ENCODE results near the gene SCTR. TPM values are rescaled to one million over a fixed set of nuclear protein-coding genes. Genes with fewer than 3 reads are reported as not detected.
A peak's percentile ranks its signal among the peaks of the same experiment; 100 is the strongest.
"Not testable (repeated sequence)": the region's sequence is repeated elsewhere in the genome, so short reads cannot be mapped to it uniquely, and the experiment has no call there.

Gene SCTR
- total and polyA plus RNA-seq, 10 donors: 0.39 to 0.54 (median 0.47) TPM; not detected in 6

DNA sequence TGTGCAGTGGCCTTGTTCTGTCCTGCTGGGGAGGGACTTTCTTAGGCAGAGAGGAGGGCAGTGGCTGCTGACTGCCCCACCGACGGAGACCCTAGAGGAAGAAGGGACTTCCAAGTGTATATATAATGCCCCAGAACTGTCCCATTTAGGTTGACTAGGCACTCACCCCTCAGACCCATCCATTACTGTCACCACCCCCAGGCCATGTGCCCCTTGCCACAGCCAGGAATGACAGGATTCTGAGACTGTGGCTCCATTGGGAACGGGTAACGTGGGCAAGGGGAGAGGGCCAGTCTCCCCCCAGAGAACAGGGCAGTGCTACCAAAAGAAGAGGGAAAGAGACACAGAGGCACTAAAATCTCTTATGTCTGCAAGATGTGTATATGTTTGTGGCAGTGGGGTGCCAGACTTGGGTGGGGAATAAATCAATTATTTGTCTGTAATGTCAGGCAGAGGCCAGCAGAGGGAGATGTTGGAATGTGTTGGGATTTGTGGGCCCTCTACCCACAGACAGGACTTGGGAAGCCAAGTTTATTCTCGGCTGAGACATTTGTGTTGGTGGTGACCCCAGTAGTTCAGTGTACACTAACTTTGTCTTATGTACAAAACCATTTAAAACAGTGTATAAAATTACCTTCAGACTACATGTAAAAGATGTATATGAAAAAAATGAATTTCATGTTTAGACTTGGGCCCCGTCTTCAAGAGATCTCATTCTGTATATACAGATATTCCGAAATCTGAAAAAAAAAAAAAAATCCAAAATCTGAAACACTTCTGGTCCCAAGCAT, 116.7 kb downstream of the SCTR start:
- no peaks in the 10 kb centered on the region for H3K27me3 ChIP-seq (replicated peaks in 1 of 7)
- DNase-seq: no peak
- H3K4me1 ChIP-seq: peaks cover 0 to 4% (median 0%) of the 10 kb centered on the region in 6 donors
- TF ChIP-seq POLR2AphosphoS5 (IDR thresholded peaks at IDR 0.05) (no peak), POLR2A (IDR thresholded peaks at IDR 0.05) (no peak)
- TF ChIP-seq, protein P1, sequence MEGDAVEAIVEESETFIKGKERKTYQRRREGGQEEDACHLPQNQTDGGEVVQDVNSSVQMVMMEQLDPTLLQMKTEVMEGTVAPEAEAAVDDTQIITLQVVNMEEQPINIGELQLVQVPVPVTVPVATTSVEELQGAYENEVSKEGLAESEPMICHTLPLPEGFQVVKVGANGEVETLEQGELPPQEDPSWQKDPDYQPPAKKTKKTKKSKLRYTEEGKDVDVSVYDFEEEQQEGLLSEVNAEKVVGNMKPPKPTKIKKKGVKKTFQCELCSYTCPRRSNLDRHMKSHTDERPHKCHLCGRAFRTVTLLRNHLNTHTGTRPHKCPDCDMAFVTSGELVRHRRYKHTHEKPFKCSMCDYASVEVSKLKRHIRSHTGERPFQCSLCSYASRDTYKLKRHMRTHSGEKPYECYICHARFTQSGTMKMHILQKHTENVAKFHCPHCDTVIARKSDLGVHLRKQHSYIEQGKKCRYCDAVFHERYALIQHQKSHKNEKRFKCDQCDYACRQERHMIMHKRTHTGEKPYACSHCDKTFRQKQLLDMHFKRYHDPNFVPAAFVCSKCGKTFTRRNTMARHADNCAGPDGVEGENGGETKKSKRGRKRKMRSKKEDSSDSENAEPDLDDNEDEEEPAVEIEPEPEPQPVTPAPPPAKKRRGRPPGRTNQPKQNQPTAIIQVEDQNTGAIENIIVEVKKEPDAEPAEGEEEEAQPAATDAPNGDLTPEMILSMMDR (IDR thresholded peaks at IDR 0.05 in 8 of 11, conservative IDR thresholded peaks at IDR 0.05 in 3 of 11): peak; percentile 42 to 86 (median 67)
- no peaks in the 10 kb centered on the region for H3K36me3 ChIP-seq
- no peak overlapping the region for H3K4me3 ChIP-seq
- intact Hi-C loops (cut with DNase I; ENCODE audit: low total_unique reads): loop anchor here (2.0 to 5.0 kb wide), 2 partner anchors 69 to 255 kb away; no protein-coding TSS in a partner anchor
- no peaks in the 10 kb centered on the region for H3K9me3 ChIP-seq
- H3K27ac ChIP-seq: peak overlapping the region in 1 of 8 donors; percentile 2
- 72 to 81% (median 79%) methylated on average over 7 of the region's 7 CpGs for WGBS, 5 donors

DNA sequence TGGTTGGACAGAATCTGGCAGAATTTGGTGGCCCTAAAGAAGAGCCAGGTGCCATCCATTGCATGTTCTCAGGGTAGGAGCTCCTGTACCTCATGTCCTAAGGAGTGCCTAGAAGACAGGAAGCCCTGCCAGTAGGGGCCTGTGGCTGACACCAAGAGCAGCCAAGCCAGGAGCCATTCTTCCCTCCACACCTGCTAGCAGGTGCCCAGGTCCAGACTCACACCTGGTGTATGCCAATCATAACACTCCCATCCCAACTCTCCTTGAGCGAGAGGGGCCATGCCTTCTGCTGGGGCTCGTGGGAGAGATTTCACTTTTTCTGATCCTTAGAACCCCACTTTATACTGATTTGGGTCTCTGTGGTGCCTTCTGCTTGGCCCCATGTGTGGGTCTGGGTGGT, 119.1 kb downstream of the SCTR start:
- Histone ChIP-seq H3K4me3 (no peak overlapping the region), H3K36me3 (no peaks in the 10 kb centered on the region), H3K9me3 (no peaks in the 10 kb centered on the region), H3K4me1 (peaks cover 0 to 4% (median 0%) of the 10 kb centered on the region in 6 donors), H3K27me3 (replicated peaks in 1 of 7) (no peaks in the 10 kb centered on the region), H3K27ac (no peak overlapping the region)
- intact Hi-C loops (cut with DNase I; ENCODE audit: low total_unique reads): loop anchor here (5.0 kb wide), 1 partner anchor 257 kb away; no protein-coding TSS in a partner anchor
- TF ChIP-seq, protein P1 (IDR thresholded peaks at IDR 0.05 in 8 of 11, conservative IDR thresholded peaks at IDR 0.05 in 3 of 11): no peak
- TF ChIP-seq POLR2A (IDR thresholded peaks at IDR 0.05) (no peak), POLR2AphosphoS5 (IDR thresholded peaks at IDR 0.05) (no peak)
- no peak for DNase-seq
- WGBS, 5 donors: 75 to 98% (median 82%) methylated on average over 2 of the region's 2 CpGs

DNA sequence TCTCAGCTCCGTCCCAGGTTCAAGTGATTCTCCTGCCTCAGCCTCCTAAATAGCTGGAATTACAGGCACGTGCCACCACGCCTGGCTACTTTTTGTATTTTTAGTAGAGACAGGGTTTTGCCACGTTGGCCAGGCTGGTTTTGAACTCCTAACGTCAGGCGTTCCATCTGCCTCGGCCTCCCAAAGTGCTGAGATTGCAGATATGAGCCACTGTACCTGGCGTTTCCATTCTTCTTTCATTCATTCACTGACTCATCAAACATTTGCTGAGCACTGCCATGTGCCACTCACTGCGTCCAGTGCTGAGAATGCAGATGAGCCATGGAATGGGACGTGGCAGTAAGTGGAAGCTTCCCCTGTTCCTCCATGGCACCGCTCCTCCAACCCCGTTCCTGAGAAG, 120.7 kb downstream of the SCTR start:
- DNase-seq; H3K36me3 ChIP-seq; H3K9me3 ChIP-seq; H3K27me3 ChIP-seq (replicated peaks in 1 of 7); H3K4me1 ChIP-seq; H3K27ac ChIP-seq; H3K4me3 ChIP-seq; intact Hi-C loops (cut with DNase I; ENCODE audit: low total_unique reads): not testable (repeated sequence)
- 82 to 89% (median 85%) methylated on average over 12 of the region's 12 CpGs for WGBS, 5 donors

DNA sequence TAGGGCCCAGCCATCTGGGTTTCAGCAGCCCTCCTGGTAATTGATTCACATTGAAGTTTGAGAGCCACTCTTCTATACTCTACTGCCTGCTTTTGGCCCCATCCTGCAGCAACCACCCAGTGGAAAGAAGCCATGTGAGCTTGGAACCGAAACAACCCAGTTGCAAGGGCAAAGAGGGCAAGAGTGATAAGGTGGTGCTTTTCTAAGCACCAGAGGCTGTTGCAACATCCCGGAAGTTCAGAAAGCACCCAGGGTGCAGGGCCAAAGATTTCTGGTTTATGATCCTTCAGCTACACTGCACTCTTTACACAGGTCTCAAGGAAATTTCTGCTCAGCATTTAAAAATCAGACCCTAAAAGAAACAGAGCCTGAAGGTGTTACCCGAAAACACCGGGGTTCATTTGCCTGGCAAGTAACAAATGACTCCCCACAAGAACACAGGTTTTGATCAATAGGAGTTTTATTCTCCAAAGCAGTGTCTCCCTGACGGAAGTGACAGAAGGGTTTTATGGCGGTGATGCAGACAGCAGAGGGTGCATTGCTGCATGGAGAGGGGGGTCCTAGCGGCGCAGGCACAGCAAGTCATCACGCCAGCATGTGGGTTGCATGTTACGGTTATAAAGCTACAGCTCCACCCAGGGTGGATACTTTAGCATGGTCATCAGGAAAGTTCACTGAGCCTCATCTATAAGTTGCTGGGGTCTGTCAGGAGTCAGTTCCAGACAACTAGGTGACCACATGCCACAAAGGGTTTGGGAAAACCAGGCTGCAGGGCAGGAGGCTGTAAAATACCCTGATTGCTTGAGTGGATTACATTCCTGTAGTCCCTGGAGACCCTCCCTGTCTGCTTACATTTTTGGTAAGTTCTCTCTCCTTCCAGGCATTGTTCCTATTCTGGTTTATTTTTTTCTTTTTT, 121.4 kb downstream of the SCTR start:
- H3K36me3 ChIP-seq: no peaks in the 10 kb centered on the region
- intact Hi-C loops (cut with DNase I; ENCODE audit: low total_unique reads): no loop called here
- no peaks in the 10 kb centered on the region for H3K9me3 ChIP-seq
- no peak overlapping the region for H3K4me3 ChIP-seq
- 77 to 88% (median 83%) methylated on average over 10 of the region's 10 CpGs for WGBS, 5 donors
- DNase-seq: no peak
- TF ChIP-seq, protein P1 (IDR thresholded peaks at IDR 0.05 in 8 of 11, conservative IDR thresholded peaks at IDR 0.05 in 3 of 11): no peak
- TF ChIP-seq POLR2AphosphoS5 (IDR thresholded peaks at IDR 0.05) (no peak), POLR2A (IDR thresholded peaks at IDR 0.05) (no peak)
- H3K4me1 ChIP-seq: peaks cover 0 to under 1% (median 0%) of the 10 kb centered on the region in 6 donors
- H3K27me3 ChIP-seq (replicated peaks in 1 of 7): peaks cover 0 to 8% (median 0%) of the 10 kb centered on the region in 7 donors
- no peak overlapping the region for H3K27ac ChIP-seq
